ENCODE results near the gene TEAD3. TPM values are rescaled to one million over a fixed set of nuclear protein-coding genes. Genes with fewer than 3 reads are reported as not detected.

TEAD3 gene
- total RNA-seq, 1 donor: 23.7 TPM

DNA sequence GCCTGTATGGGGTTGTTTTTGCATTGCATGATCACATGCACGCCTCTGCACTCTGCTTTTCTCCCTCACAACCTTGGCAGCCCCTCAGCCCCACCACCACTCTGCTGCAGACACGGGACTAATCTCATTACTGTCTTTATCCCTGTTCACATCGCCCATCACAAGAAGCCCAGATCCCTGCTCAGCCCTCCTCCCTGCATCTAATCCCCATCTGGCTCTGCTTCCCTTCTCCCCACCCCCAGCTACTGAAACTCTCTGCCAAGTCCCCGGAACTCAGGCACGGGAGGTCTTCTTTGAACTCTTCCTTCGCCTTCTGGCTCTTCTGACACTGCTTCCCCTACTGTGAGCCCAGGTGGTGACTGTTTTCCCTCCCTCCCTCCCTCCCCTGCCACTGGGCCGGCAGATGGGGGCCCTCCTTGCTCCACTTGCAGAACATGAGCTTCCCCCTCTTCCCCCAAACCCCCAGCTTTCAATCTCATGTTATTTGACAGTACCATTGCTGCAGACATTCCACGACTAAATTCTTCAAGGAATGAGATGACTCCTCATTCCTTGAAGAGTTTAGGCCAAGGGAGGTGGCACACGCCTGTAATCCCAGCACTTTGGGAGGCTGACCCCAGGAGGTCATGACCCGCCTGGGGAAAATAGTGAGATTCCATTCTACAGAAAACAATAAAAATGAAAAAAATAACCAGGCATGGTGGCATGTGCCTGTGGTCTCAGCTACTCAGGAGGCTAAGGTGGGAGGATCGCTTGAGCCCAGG lies 37.7 kb upstream of the TEAD3 start:
- DNase-seq (ENCODE audit: low read depth): no peak
- no peak overlapping the region for H3K4me3 ChIP-seq (ENCODE audit: low read depth, low read length)
- TF ChIP-seq, protein P1, sequence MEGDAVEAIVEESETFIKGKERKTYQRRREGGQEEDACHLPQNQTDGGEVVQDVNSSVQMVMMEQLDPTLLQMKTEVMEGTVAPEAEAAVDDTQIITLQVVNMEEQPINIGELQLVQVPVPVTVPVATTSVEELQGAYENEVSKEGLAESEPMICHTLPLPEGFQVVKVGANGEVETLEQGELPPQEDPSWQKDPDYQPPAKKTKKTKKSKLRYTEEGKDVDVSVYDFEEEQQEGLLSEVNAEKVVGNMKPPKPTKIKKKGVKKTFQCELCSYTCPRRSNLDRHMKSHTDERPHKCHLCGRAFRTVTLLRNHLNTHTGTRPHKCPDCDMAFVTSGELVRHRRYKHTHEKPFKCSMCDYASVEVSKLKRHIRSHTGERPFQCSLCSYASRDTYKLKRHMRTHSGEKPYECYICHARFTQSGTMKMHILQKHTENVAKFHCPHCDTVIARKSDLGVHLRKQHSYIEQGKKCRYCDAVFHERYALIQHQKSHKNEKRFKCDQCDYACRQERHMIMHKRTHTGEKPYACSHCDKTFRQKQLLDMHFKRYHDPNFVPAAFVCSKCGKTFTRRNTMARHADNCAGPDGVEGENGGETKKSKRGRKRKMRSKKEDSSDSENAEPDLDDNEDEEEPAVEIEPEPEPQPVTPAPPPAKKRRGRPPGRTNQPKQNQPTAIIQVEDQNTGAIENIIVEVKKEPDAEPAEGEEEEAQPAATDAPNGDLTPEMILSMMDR (IDR thresholded peaks at IDR 0.05; ENCODE audit: insufficient read depth, low read depth, low read length): no peak

- no peak for DNase-seq (ENCODE audit: low read depth)
- H3K4me3 ChIP-seq (ENCODE audit: low read depth, low read length): no peak overlapping the region
- TF ChIP-seq, protein P1 (IDR thresholded peaks at IDR 0.05; ENCODE audit: insufficient read depth, low read depth, low read length): no peak
Measured at GRCh38 chr6:35533981-35534380, 37.1 kb upstream of the TEAD3 start.

- DNase-seq (ENCODE audit: low read depth): no peak
- TF ChIP-seq, protein P1 (IDR thresholded peaks at IDR 0.05; ENCODE audit: insufficient read depth, low read depth, low read length): no peak
Measured at GRCh38 chr6:35532126-35532525, 35.2 kb upstream of the TEAD3 start.

GRCh38 chr6:35524380-35525020 lies 27.6 kb upstream of the TEAD3 start:
- TF ChIP-seq, protein P1 (IDR thresholded peaks at IDR 0.05; ENCODE audit: insufficient read depth, low read depth, low read length): no peak
- no peak for DNase-seq (ENCODE audit: low read depth)
- H3K4me3 ChIP-seq (ENCODE audit: low read depth, low read length): no peak overlapping the region

More at GRCh38 chr6:35532126-35532525, 35.2 kb upstream of the TEAD3 start:
- no peak overlapping the region for H3K4me3 ChIP-seq (ENCODE audit: low read depth, low read length)

- H3K4me3 ChIP-seq (ENCODE audit: low read depth, low read length): peak overlapping the region; percentile 31
- TF ChIP-seq, protein P1 (IDR thresholded peaks at IDR 0.05; ENCODE audit: insufficient read depth, low read depth, low read length): peak; percentile 90
- DNase-seq (ENCODE audit: low read depth): peak; percentile 66
Measured at GRCh38 chr6:35522660-35523658, 26.1 kb upstream of the TEAD3 start.

DNA sequence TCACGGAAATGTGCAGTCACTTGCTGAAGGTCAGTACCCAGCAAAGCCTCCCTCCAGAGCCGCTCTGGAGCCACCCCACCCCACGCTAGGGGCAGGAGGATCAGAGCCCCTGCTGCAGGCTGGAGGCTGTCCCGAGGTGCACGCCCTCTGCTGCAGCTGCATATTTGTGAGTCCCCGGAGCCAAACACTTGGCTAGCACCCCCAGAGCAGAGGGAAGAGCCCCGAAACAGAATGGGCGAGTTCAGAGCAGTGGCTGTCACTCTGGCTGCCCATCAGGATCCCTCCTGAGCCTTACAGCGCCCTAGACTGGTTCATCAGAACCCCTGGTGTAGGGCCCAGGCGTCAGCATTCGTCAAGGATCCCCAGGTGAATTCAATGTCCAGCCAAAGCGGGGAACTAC lies 25.3 kb upstream of the TEAD3 start:
- TF ChIP-seq, protein P1 (IDR thresholded peaks at IDR 0.05; ENCODE audit: insufficient read depth, low read depth, low read length): no peak
- H3K4me3 ChIP-seq (ENCODE audit: low read depth, low read length): no peak overlapping the region
- DNase-seq (ENCODE audit: low read depth): no peak
